Measurements from ENCODE around the gene CYP2A13.

DNA sequence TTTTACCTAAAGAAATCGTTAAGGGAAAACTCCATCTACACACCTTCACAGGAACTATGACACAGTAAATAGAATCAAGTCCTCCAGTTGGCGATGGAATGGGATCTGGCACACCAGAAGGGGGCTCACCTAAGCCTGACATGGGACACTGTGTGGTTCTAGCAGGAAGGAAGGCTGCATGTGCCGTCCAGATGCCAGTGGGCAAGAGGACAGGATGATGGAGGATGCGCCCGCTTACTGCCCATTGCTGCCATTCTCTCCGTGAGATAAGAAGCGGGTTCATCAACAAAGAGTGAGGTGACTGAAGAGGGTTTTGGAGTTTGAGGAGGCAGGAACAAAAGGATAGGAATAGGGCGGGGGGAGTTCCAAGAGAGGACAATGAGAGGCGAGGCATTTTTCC is 23.0 kb downstream of the CYP2A13 start:
- TF ChIP-seq POLR2AphosphoS5 (IDR thresholded peaks at IDR 0.05), result no peak
- no peak for TF ChIP-seq POLR2A (IDR thresholded peaks at IDR 0.05)
- TF ChIP-seq CTCF (IDR thresholded peaks at IDR 0.05), result no peak
- no peak for TF ChIP-seq EP300 (IDR thresholded peaks at IDR 0.05)

Data from gastroesophageal sphincter (tissue), 3 donors.